HepG2 (cell line): ENCODE results near the gene SLC35F6. TPM values are rescaled to one million over a fixed set of nuclear protein-coding genes. Genes with fewer than 3 reads are reported as not detected.

ENCODE experiments used
- ATRX ChIP-seq: sonication (generic); formaldehyde crosslinking; IDR thresholded peaks from 2 replicates; pipeline ENCODE4 v1.4.0; 2020; ENCODE audit warnings: missing genetic modification reagents, borderline replicate concordance
- EEA1 ChIP-seq: sonication (generic); formaldehyde crosslinking; IDR thresholded peaks from 2 replicates; pipeline ENCODE4 v1.5.1; 2020; ENCODE audit warnings: mild to moderate bottlenecking, missing genetic modification reagents, borderline replicate concordance
- ELF3 ChIP-seq: IDR thresholded peaks from 2 replicates; pipeline ENCODE4 v1.6.1; 2016; ENCODE audit warnings: missing genetic modification reagents, missing compliant biosample characterization
- EZH2 ChIP-seq: conservative IDR thresholded peaks from 2 replicates; pipeline ENCODE4 v1.6.1; 2012; ENCODE audit warnings: mild to moderate bottlenecking, low read depth, low read length, moderate library complexity
- HMG20B ChIP-seq: conservative IDR thresholded peaks from 2 replicates; pipeline ENCODE4 v1.6.1; 2016; ENCODE audit warnings: missing genetic modification reagents, missing compliant biosample characterization
- NONO ChIP-seq, 2 experiments: fragments of 450-650 bp in 1 of 2; sonication (generic) in 1 of 2; formaldehyde crosslinking in 1 of 2; IDR thresholded peaks in 1 of 2; conservative IDR thresholded peaks in 1 of 2; 2 replicates each; pipeline versions ENCODE4 v1.6.1 to v1.8.0; 2017 to 2022; ENCODE audit warnings: mild to moderate bottlenecking in 1 of 2, missing genetic modification reagents in 1 of 2, moderate library complexity in 1 of 2
- PITX1 ChIP-seq: sonication (generic); formaldehyde crosslinking; IDR thresholded peaks from 2 replicates; pipeline ENCODE4 v1.5.1; 2020; ENCODE audit warnings: mild to moderate bottlenecking, missing genetic modification reagents
- SIN3A ChIP-seq: IDR thresholded peaks from 2 replicates; pipeline ENCODE4 v1.6.1; 2011; ENCODE audit warnings: low read depth, mild to moderate bottlenecking, control low read depth, low read length, borderline replicate concordance
- ZBTB1 ChIP-seq: sonication (generic); formaldehyde crosslinking; IDR thresholded peaks from 2 replicates; pipeline ENCODE4 v1.4.0; 2020; ENCODE audit warnings: missing genetic modification reagents, borderline replicate concordance
- ZFP90 ChIP-seq: sonication (generic); formaldehyde crosslinking; IDR thresholded peaks from 2 replicates; pipeline ENCODE4 v1.8.0; 2022; ENCODE audit warnings: missing genetic modification reagents, mild to moderate bottlenecking, inconsistent platforms, borderline replicate concordance
- ZNF10 ChIP-seq: sonication (generic); formaldehyde crosslinking; IDR thresholded peaks from 2 replicates; pipeline ENCODE4 v1.4.0; 2020; ENCODE audit warnings: mild to moderate bottlenecking, low read depth, missing genetic modification reagents, borderline replicate concordance
- ZNF350 ChIP-seq: sonication (generic); formaldehyde crosslinking; IDR thresholded peaks from 2 replicates; pipeline ENCODE4 v1.4.0; 2020; ENCODE audit warnings: mild to moderate bottlenecking, low read depth, missing genetic modification reagents, borderline replicate concordance
- ZNF484 ChIP-seq: sonication (generic); formaldehyde crosslinking; IDR thresholded peaks from 2 replicates; pipeline ENCODE4 v1.5.1; 2020; ENCODE audit warnings: mild to moderate bottlenecking, low read depth, missing genetic modification reagents, borderline replicate concordance
- ZNF549 ChIP-seq: sonication (generic); formaldehyde crosslinking; IDR thresholded peaks from 2 replicates; pipeline ENCODE4 v1.5.0; 2020; ENCODE audit warnings: missing genetic modification reagents
- ZNF746 ChIP-seq: sonication (generic); formaldehyde crosslinking; IDR thresholded peaks from 2 replicates; pipeline ENCODE4 v1.8.0; 2022; ENCODE audit warnings: mild to moderate bottlenecking, missing genetic modification reagents
- ZNF75D ChIP-seq: sonication (generic); formaldehyde crosslinking; IDR thresholded peaks from 2 replicates; pipeline ENCODE4 v1.8.1; 2023; ENCODE audit warnings: missing genetic modification reagents, mild to moderate bottlenecking, borderline replicate concordance
- ZNF780A ChIP-seq: sonication (generic); formaldehyde crosslinking; IDR thresholded peaks from 2 replicates; pipeline ENCODE4 v1.8.0; 2022; ENCODE audit warnings: mild to moderate bottlenecking, missing genetic modification reagents, moderate library complexity
- polyA plus RNA-seq, 8 experiments: library from polyadenylated mRNA; depleted of rRNA in 3 of 8; stranded (reverse) in 7 of 8; unstranded in 1 of 8; fragments of >200 nt; fragmentation: Illumina TruSeq in 4 of 8; extraction: Trizol in 4 of 8; gene quantifications; 2 replicates each; pipeline versions ENCODE4 v1.2.1 to v1.2.3, GENCODE V29; 2011 to 2016; ENCODE audit warnings: low read depth in 4 of 8, missing spikeins in 1 of 8, mixed read lengths in 1 of 8; ENCODE audit not compliant: insufficient read depth in 1 of 8
- total RNA-seq, 5 experiments: library from RNA; depleted of rRNA; stranded (reverse); fragments of >200 nt; fragmentation: Illumina TruSeq; extraction: Trizol; gene quantifications; 2 replicates each; pipeline ENCODE4 v1.2.3, GENCODE V29; 2016; ENCODE audit warnings: low read depth in 1 of 5
- TF ChIP-seq, protein P1 (sequence below): sonication (generic); formaldehyde crosslinking; IDR thresholded peaks from 2 replicates; pipeline ENCODE4 v1.4.0; 2020; ENCODE audit warnings: missing genetic modification reagents
- TF ChIP-seq, protein P2 (sequence below): sonication (generic); formaldehyde crosslinking; IDR thresholded peaks from 2 replicates; pipeline ENCODE4 v1.8.0; 2022; ENCODE audit warnings: mild to moderate bottlenecking, missing genetic modification reagents, borderline replicate concordance
- TF ChIP-seq, protein P3 (sequence below): sonication (generic); formaldehyde crosslinking; IDR thresholded peaks from 2 replicates; pipeline ENCODE4 v1.4.0; 2020; ENCODE audit warnings: missing genetic modification reagents, mild to moderate bottlenecking, borderline replicate concordance
- TF ChIP-seq, protein P4 (sequence below): IDR thresholded peaks from 2 replicates; pipeline ENCODE4 v1.6.1; 2016; ENCODE audit warnings: missing genetic modification reagents, missing compliant biosample characterization

SLC35F6 gene
- total and polyA plus RNA-seq, 2 of the 13 experiments (the other 11 are each of a cell fraction or from before 2014, with no cell fraction given), result 15.2 to 21.2 TPM

DNA sequence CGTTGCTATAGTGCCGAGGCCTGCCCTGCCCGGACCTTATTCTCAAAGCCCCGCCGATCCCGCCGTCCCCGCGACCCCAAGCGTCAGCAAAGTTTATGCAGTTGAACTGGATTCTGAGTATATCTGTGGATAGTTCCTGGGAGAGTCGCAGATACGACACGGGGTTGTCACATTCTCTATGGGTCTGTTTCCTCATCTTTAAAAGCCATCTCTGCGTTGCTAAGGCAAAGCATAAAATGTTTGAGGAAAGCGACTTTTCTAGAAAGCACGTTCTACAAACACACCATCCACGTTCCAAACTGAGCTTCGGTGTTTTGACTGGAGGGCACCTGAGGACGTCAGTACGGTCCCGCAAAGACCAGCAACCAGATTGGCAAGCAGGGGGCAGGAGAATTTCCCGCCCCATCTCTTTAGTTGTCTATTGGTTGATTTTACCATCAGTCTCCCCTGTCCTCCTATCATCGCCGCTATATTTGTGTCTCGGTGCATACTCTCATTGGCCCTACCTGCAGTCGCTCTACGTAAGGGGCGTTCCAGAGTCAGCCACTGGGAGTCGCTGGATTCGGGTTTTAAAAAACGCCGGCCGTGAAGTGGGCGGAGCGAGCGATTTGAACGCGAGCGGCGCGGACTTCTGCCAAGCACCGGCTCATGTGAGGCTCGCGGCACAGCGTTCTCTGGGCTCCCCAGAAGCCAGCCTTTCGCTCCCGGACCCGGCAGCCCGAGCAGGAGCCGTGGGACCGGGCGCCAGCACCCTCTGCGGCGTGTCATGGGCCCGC is 21.5 kb downstream of the SLC35F6 start, which contains the start of gene CENPA (continued):
- TF ChIP-seq, protein P1, sequence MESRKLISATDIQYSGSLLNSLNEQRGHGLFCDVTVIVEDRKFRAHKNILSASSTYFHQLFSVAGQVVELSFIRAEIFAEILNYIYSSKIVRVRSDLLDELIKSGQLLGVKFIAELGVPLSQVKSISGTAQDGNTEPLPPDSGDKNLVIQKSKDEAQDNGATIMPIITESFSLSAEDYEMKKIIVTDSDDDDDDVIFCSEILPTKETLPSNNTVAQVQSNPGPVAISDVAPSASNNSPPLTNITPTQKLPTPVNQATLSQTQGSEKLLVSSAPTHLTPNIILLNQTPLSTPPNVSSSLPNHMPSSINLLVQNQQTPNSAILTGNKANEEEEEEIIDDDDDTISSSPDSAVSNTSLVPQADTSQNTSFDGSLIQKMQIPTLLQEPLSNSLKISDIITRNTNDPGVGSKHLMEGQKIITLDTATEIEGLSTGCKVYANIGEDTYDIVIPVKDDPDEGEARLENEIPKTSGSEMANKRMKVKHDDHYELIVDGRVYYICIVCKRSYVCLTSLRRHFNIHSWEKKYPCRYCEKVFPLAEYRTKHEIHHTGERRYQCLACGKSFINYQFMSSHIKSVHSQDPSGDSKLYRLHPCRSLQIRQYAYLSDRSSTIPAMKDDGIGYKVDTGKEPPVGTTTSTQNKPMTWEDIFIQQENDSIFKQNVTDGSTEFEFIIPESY (CRISPR knock-in tag), result peak; percentile 60
- TF ChIP-seq NONO (IDR thresholded peaks at IDR 0.05) (no peak), NONO (CRISPR knock-in tag; conservative IDR thresholded peaks at IDR 0.05) (no peak; the same call in 1 of the 2 replicates), PITX1 (CRISPR knock-in tag) (peak; percentile 69), SIN3A (peak; percentile 93), ZNF746 (CRISPR knock-in tag) (peak; percentile 88), ZNF549 (CRISPR knock-in tag) (no peak), EEA1 (CRISPR knock-in tag) (peak; percentile 51; the same call in 1 of the 2 replicates), HMG20B (CRISPR knock-in tag) (peak; percentile 53; the same call in 1 of the 2 replicates), ZNF780A (CRISPR knock-in tag) (peak; percentile 99), EZH2 (no peak), ZNF350 (CRISPR knock-in tag) (peak; percentile 75), ATRX (CRISPR knock-in tag) (no peak), ZBTB1 (CRISPR knock-in tag) (peak; percentile 32; the same call in 1 of the 2 replicates), ZFP90 (peak; percentile 98), ZNF484 (CRISPR knock-in tag) (peak; percentile 95; the same call in 1 of the 2 replicates), ZNF10 (no peak), ZNF75D (CRISPR knock-in tag) (0 out of 2 replicates have a peak, but pooled peaks have one; percentile 83), ELF3 (CRISPR knock-in tag) (peak; percentile 91)
- TF ChIP-seq, protein P2, sequence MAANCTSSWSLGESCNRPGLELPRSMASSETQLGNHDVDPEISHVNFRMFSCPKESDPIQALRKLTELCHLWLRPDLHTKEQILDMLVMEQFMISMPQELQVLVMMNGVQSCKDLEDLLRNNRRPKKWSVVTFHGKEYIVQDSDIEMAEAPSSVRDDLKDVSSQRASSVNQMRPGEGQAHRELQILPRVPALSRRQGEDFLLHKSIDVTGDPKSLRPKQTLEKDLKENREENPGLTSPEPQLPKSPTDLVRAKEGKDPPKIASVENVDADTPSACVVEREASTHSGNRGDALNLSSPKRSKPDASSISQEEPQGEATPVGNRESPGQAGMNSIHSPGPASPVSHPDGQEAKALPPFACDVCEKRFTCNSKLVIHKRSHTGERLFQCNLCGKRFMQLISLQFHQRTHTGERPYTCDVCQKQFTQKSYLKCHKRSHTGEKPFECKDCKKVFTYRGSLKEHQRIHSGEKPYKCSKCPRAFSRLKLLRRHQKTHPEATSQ (CRISPR knock-in tag), result peak; percentile 99
- TF ChIP-seq, protein P3, sequence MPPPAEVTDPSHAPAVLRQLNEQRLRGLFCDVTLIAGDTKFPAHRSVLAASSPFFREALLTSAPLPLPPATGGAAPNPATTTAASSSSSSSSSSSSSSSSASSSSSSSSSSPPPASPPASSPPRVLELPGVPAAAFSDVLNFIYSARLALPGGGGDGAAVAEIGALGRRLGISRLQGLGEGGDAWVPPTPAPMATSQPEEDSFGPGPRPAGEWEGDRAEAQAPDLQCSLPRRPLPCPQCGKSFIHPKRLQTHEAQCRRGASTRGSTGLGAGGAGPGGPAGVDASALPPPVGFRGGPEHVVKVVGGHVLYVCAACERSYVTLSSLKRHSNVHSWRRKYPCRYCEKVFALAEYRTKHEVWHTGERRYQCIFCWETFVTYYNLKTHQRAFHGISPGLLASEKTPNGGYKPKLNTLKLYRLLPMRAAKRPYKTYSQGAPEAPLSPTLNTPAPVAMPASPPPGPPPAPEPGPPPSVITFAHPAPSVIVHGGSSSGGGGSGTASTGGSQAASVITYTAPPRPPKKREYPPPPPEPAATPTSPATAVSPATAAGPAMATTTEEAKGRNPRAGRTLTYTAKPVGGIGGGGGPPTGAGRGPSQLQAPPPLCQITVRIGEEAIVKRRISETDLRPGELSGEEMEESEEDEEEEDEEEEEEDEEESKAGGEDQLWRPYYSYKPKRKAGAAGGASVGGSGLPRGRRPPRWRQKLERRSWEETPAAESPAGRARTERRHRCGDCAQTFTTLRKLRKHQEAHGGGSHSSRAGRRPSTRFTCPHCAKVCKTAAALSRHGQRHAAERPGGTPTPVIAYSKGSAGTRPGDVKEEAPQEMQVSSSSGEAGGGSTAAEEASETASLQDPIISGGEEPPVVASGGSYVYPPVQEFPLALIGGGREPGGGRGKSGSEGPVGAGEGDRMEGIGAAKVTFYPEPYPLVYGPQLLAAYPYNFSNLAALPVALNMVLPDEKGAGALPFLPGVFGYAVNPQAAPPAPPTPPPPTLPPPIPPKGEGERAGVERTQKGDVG (CRISPR knock-in tag), result peak; percentile 45; the same call in 1 of the 2 replicates
- TF ChIP-seq, protein P4, sequence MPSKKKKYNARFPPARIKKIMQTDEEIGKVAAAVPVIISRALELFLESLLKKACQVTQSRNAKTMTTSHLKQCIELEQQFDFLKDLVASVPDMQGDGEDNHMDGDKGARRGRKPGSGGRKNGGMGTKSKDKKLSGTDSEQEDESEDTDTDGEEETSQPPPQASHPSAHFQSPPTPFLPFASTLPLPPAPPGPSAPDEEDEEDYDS (CRISPR knock-in tag), result peak; percentile 93
